KOPT-K1 (cell line): ENCODE measurements around the gene FAM107B.
"Not testable (repeated sequence)": the region's sequence is repeated elsewhere in the genome, so short reads cannot be mapped to it uniquely, and the experiment has no call there.

Source experiments
- H3K27ac ChIP-seq: fragments of 200-600 bp; sonication (generic); 2 replicates; pipeline ENCODE4 v1.5.1; 2016; ENCODE audit warnings: antibody characterized with exemption, mild to moderate bottlenecking, low read depth, low read length; ENCODE audit not compliant: poor library complexity, severe bottlenecking
- H3K36me3 ChIP-seq: fragments of 200-600 bp; sonication (generic); 2 replicates; pipeline ENCODE4 v1.5.1; 2017; ENCODE audit warnings: antibody characterized with exemption, mild to moderate bottlenecking, low read length, moderate library complexity; ENCODE audit not compliant: insufficient read depth
- H3K9me3 ChIP-seq: fragments of 200-600 bp; sonication (generic); 2 replicates; pipeline ENCODE4 v1.5.1; 2017; ENCODE audit warnings: antibody characterized with exemption, low read length, mild to moderate bottlenecking; ENCODE audit not compliant: insufficient read depth, poor library complexity, severe bottlenecking

The FAM107B gene

DNA sequence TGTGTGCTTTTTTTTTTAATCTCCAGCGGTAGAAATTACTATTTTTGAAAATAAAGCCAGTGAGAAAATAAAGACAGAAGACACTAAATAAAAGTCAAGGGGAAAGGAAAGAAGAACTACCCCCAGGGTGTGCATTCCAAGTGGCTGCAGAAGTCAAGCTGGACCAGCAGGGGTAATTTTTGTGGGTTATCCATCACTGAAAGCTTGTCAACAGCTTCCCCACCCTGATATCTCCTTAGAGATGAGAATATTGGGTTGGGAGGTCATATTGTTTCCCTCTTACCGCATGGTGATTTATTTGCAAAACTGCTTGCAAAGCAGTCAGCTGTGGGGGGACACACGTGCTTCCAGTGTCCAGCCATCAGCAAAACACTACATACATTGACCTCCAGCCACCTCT, 46.4 kb downstream of the FAM107B start:
- Histone ChIP-seq H3K9me3 (peaks cover 3% of the 10 kb centered on the region), H3K27ac (no peak overlapping the region), H3K36me3 (no peaks in the 10 kb centered on the region)

DNA sequence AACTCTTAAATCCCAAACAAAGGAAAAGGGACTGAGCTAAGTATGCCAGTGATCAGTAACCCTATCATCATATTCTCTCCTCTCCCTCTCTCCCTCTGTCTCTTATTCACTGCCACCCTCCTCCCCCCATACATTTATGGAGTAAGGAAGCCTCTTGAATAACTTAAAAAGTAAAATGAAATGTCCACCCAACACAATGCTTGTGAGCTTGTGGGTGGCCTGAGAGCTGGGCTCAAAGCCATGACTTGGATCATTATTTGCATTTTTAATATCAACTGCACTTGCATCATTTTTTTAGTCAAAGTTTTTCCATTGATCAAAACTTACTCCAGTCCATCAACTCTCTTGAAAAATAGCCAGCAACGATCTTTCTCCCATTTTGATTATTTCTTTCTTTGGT, 46.8 kb downstream of the FAM107B start:
- H3K27ac ChIP-seq, result no peak overlapping the region
- peaks cover 3% of the 10 kb centered on the region for H3K9me3 ChIP-seq
- no peaks in the 10 kb centered on the region for H3K36me3 ChIP-seq

DNA sequence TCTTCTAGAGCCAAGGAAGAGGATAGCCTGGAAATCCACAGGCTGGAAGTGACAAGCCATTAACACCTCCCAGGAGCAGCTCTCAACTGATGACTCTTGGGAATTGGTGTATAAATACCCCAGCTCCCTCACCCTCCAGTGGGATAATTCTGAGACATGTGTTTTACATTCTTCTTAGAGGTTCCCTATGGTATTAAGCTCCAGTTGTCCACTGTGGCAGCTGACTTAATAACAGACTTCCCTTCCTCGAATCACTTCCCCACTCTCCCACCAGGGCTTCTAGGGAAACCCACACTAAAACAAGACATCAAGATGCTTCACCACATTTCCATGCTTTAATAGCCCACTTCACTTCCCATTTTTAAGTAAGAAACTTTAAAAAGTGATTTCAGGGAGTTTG, 47.2 kb downstream of the FAM107B start:
- Histone ChIP-seq H3K9me3 (peaks cover 3% of the 10 kb centered on the region), H3K27ac (no peak overlapping the region), H3K36me3 (no peaks in the 10 kb centered on the region)

DNA sequence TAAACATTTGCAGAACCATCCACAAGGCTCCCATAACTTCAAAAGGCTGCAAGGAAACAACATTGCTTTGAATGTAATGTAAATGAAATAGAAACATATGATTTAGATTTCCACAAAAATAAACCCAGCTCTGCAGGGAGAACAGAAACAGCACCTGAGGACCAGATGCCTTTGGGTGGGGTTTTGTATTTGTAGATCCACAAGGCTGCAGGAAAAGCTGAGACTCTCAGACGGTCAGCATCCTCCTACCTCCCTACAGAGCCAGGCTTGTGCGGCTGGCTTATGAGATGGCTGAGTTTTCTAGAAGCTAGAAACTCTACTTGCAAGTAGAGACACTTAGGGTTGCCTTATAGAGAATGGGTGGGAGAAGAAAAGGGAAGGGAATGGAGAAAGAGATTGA, 49.8 kb downstream of the FAM107B start:
- H3K36me3 ChIP-seq, result no peaks in the 10 kb centered on the region

DNA sequence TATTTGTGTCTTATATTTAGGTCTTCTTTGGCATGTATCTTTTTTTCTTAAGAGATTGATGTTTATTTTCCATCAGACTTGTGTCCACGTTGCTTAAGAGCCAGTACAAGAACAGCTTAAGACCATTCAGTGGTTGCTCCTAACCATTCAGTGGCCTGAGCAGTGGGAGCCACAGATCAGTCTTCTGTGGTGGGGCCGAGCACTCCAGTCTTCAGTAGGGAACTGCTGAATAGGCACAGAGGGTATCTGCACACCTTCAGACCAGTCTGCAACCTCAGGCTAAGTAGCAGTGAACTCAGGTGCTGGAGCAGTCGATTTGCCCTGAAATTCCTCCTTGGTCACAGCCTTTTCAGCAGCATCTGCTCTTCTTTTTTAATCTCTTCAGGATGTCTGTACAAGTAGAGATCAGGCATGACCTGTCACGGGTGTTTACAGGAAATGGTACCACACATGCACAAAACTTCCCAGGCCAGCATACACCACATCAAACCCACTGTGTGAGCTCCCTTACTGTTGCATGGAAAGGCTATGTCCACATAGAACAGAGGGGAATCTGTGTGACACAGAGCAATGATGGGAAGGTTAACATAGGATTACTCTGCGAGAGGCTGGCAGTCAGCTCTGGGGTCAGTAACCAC, 51.5 kb downstream of the FAM107B start:
- H3K27ac ChIP-seq, result no peak overlapping the region
- peaks cover 3% of the 10 kb centered on the region for H3K9me3 ChIP-seq
- H3K36me3 ChIP-seq, result no peaks in the 10 kb centered on the region

More for the DNA sequence above, 49.8 kb downstream of the FAM107B start:
- Histone ChIP-seq H3K27ac (no peak overlapping the region), H3K9me3 (peaks cover 3% of the 10 kb centered on the region)

DNA sequence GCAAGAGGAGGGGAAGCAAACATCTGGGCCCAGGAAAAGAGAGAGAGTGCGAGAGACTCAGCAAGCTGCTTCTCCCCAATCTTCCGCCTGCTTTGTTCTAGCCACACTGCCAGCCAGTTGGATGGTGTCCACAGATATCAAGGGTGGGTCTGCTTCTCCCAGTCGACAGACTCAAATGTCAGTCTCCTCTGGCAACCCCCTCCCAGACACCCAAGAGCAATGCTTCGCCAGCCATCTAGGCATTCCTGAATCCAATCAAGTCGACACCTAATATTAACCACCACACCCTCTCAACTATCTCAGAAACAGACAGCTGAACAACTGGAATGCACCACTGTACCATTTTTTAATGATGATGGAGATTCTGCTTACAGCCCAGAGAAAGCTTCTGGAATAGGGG, 57.1 kb downstream of the FAM107B start:
- H3K9me3 ChIP-seq, result no peaks in the 10 kb centered on the region
- no peaks in the 10 kb centered on the region for H3K36me3 ChIP-seq
- no peak overlapping the region for H3K27ac ChIP-seq

DNA sequence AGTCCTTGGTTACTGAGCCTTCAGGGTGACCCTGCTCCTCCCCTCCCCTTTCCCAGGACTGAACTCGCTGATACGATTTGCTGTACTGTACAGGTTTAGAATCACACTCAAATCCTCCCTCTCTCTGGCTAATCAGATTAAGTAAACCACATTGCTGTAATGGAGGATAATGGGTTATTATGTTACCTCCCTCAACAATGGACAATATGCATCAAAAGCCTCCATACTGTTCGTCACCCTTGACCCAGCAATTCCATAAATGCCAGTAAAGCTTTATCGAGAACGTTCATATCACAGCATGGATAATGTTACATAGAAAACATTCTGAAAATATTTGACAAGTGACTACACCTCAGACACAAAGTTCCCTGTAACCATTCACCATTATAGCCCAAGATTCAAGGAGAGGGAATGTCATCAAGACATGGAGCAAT, 61.7 kb downstream of the FAM107B start:
- no peaks in the 10 kb centered on the region for H3K36me3 ChIP-seq
- no peak overlapping the region for H3K27ac ChIP-seq
- H3K9me3 ChIP-seq, result no peaks in the 10 kb centered on the region

DNA sequence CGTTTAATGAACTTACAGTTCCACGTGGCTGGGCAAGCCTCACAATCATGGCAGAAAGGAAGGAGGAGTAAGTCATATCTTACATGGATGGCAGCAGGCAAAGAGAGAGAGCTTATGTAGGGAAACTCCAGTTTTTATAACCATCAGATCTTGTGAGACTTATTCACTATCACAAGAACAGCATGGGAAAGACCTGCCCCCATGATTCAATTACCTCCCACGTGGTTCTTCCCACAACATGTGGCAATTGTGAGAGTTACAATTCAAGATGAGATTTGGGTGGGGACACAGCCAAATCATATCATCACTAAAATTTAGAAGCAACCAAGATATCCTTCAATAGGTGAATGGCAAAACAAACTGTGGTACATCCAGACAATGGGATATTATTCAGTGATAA, 65.4 kb downstream of the FAM107B start:
- not testable (repeated sequence) for H3K27ac ChIP-seq, H3K9me3 ChIP-seq, H3K36me3 ChIP-seq

DNA sequence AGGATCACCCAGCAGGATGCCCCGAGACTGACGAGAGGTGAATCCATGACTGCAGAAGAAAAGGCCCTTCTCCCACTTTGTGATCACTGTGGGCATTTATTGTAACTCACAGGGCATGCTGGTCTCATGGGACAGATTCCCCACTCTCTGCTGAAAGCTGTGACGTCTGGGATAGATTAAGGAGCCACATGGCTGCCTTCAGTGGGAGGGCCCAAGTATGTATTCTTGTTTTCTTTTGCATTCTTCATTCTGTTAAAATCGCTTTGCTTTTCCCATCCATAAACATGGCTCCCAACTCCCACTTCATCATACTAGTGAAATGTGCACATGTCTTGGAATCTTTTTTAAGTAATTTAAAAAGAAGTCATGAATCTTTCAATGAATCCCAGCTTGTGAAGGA, 67.2 kb downstream of the FAM107B start:
- H3K27ac ChIP-seq, result no peak overlapping the region
- H3K9me3 ChIP-seq, result no peaks in the 10 kb centered on the region
- H3K36me3 ChIP-seq, result no peaks in the 10 kb centered on the region

DNA sequence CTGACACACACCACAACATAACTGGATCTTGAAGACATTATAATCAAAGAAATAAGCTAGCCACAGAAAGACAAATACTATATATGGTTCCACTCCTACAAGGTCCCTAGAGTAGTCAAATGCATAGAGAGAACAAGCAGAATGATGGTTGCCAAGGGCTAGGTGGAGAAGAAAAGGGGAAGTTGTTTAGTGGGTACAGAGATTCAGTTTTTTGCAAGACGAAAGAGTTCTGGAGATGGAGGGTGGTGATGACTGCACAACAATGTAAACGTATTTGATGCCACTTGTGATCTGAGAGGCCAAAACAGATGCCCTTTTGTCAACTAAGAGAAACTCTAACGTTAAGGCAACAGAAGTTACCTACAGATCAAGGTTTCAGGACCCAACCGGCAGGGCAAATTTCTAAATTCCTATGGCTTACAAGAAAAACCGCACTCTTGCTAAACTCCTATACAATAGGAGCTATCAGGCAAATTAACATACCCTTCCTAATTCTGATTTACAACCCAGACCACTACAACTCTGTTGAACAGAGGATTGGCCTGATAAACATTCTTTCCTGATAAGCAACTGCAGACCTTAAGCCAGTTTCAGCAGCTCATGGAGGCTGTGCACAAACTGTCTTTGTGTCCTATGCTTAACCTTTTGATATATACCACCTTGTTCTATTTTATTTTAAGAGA, 69.0 kb downstream of the FAM107B start:
- no peak overlapping the region for H3K27ac ChIP-seq
- no peaks in the 10 kb centered on the region for H3K9me3 ChIP-seq
- no peaks in the 10 kb centered on the region for H3K36me3 ChIP-seq

DNA sequence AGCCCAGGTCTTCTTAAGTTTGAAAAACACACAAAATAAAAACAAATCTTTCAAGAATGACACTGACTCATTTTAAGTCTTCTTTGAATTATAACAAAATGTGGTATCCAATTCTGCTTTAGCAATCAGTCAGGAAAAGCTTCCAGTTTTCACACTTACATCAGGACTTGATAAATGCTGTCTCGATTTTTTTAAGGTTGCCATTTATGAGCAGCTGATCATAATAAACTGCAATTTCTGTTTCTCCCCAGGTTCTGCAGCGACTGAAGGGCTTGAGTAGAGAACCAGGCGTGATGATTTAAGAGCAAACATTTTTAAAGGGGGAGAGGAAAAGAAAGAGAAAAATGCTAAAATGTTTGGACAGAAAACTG, 71.1 kb downstream of the FAM107B start:
- no peak overlapping the region for H3K27ac ChIP-seq
- H3K9me3 ChIP-seq, result no peaks in the 10 kb centered on the region
- no peaks in the 10 kb centered on the region for H3K36me3 ChIP-seq

DNA sequence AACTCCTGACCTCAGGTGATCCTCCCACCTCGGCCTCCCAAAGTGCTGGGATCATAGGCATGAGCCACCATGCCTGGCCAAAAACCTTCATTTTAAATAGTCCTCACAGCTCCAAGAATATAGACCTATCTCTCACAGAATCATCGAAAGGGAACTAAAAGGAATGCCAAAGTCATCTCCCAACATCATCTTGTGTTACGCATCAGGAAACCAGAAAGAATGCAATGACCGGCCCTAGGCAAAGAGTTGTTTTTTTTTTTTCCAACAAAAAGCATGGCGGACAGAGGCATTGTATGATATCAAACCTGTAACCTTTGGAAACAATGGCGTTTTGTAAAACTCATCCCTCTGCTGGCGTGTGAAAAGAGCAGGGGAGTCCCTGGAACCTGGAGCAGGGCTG, 73.2 kb downstream of the FAM107B start:
- H3K9me3 ChIP-seq, result no peaks in the 10 kb centered on the region
- no peaks in the 10 kb centered on the region for H3K36me3 ChIP-seq
- no peak overlapping the region for H3K27ac ChIP-seq

DNA sequence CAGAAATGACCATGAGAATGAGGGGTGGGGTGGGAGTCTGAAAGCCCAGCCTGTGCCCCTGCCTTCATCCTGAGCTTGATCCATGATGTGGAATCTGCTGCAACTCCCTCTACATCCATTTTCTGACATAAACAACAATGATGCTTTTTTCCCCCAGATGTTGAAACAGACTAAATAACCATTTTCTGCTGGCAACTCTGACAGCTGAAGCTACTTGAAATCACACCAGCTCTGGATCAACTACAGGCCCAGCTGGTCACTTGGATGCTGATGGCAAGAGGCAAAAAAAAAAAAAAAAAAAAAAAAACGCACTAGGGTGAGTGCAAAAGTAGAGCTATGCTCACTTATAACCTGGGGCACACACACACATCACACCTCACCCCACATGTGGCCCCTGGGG, 74.2 kb downstream of the FAM107B start:
- Histone ChIP-seq H3K36me3 (no peaks in the 10 kb centered on the region), H3K27ac (no peak overlapping the region), H3K9me3 (no peaks in the 10 kb centered on the region)

DNA sequence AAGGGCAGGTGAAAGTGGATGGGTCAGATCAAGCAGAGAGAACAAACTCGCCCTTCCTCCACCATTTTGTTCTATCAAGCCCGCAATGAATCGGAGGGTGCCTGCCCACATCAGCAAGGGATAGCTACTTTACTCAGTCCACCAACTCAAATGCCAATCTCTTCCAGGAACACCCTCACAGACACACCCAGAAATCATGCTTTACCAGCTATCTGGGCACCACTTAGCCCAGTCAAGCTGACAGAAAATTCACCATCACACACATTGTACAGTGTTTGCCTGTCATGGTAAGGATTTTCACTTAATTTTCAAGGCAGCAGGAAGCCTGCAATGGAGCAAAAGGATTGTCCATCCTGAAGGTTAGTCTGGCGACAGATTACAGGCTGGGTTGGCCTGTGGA, 75.2 kb downstream of the FAM107B start:
- H3K36me3 ChIP-seq, result no peaks in the 10 kb centered on the region
- no peak overlapping the region for H3K27ac ChIP-seq

DNA sequence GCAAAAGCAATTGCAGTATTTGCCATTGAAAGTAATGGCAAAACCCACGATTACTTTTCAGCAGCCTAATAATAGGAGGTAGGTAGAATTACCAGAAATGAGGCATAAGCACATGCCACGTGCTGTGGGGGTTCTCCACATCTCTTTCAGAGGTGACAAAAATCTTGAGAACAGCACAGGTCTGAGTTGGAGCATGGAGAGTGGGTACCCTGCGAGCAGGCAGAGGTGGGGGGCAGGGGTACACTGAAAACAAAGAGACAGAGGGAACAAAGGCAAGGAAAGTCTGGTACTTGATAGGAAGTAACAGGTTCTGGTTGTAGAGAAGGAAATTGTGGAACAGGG, 75.9 kb downstream of the FAM107B start:
- H3K27ac ChIP-seq, result no peak overlapping the region
- no peaks in the 10 kb centered on the region for H3K9me3 ChIP-seq
- no peaks in the 10 kb centered on the region for H3K36me3 ChIP-seq

More for the DNA sequence above, 75.2 kb downstream of the FAM107B start:
- no peaks in the 10 kb centered on the region for H3K9me3 ChIP-seq

DNA sequence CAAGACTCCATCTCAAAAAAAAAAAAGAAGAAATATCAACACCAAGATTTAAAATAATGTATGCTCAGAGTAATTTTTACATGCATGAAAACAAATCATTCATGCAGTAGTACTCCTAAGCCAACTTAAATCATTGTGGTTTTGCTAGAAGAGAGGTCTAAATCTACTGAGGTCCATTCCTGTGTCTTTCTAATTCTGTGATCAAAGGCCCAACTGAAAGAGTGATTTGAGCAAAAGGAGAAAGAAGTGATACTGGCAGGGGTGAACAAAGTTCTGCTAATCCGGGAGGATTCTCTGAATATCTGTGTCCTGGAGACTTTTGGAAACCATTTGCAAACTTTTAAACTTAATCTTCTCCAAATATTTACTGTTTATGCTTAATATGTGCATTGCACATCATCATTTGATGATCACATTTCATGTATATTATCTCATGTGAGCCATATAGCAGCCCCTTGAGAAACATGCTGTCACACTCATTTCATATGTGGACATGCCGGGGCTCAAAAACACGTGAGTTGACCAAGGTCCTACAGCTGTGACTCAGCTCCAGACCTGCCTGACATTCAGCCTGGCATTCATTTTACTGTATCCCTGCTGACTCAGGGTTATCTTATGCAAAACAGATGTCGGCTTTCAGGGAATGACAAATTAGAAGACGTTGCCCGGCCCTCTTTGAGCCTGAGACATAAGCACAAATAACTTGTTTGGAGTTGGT, 76.4 kb downstream of the FAM107B start:
- no peaks in the 10 kb centered on the region for H3K36me3 ChIP-seq
- no peaks in the 10 kb centered on the region for H3K9me3 ChIP-seq
- no peak overlapping the region for H3K27ac ChIP-seq
